Cardiac septum (tissue), 1 donor: Measurements from ENCODE around the gene DIAPH2. TPM values are rescaled to one million over a fixed set of nuclear protein-coding genes. Genes with fewer than 3 reads are reported as not detected.

ENCODE experiments used
- DNase-seq: peaks from one replicate; pipeline ENCODE4 v3.0.0-alpha.2; 2020; ENCODE audit warnings: low spot score
- intact Hi-C: fragments of 100-400 bp; cut with DNase I; formaldehyde crosslinking; loops from one replicate; pipeline ENCODE4 v1.14.0; 2022
- total RNA-seq: library from RNA; stranded (reverse); fragmentation: NEBNext Ultra II Directional; extraction: Animal tissue kit (Norgen Biotek cat#: 25700); gene quantifications from one replicate; pipeline ENCODE4 v1.2.1, GENCODE V29; 2021
- donor health status: DM: no; HTN: no; CAD: no.

The DIAPH2 gene
- total RNA-seq, 1 donor from 2014 or later = 13.5 TPM

DNA sequence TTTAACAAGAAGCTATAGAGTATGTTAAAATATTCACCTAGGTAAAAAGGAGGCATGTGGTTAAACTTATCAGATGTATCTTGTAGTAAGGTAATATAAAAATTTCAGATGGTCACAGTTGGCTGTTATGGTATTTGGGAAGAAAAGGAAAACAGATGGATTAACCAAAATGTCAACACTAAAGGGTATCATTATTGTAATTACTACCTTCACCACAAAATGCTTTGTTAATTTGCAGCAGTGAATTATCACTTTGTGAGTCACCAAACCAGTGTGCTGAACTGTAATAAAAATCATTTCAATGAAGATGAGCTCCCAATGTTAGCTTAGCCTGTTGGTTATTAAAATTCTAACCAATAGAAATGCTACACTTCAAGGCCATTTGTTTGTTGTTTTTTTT, 432.9 kb downstream of the DIAPH2 start:
- intact Hi-C loops = no loop called here
- no peak for DNase-seq

DNA sequence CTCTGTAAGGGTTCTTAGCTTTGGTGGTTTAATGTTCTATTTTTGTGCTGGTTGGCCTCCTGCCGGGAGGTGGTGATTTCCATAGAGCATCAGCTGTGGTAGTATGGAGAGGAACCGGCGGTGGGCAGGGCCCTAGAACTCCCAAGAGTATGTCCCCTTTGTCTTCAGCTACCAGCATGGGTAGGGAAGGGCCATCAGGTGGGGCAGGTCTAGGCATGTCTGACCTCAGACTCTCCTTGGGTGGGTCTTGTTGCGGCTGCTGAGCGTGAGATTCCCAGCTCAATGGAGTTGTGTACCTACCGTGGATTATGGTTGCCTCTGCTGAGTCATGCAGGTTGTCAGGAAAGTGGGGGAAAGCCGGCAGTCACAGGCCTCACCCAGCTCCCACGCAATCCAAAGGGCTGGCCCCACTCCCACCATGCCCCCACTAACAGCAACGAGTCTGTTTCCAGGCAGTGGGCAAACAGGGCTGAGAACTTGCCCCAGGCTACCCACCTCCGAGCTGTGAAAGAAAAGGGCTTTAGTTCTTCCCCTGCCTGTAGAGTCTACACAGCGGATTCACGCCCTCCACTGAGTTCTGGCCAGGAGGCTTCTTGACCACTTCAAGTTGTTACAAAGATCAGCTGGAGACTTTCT, 434.9 kb downstream of the DIAPH2 start:
- no peak for DNase-seq
- intact Hi-C loops = no loop called here

DNA sequence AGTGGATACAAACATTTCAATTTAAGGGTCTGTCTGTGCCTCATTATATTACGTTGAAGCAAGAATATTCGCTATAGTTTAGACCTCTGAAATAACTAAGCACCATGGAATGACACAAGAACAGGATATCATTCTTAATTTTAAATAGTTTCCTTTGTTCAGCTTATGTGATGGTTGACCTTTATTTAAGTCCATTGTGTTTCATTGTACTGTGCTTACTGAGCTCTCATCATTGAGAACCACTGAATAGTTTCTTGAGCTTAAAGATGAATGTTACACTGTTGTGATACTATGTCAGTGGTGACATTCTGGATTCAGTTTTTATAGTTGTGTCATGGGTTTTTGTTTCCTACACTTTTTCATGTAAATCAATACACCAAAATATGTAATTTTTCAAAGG, 438.4 kb downstream of the DIAPH2 start:
- intact Hi-C loops = no loop called here
- DNase-seq = no peak

DNA sequence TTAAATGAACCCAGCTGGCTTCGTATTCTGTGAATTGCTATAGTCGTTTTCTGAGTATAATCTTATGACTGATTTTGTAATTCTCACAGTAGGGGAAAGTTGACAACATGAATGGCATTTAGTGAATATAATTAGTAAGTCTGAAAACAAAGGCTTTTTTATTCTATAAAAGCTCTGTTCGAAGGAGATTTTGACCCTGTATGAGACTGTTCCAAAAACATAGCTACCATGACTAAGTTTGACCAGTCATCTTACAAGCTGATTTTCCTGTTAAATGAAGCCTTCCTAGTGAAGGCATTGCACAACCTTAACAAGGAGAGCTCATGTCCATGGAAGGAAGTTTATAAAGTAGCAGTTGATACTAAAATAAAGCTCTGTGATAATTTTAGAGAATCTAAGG, 441.4 kb downstream of the DIAPH2 start:
- intact Hi-C loops = no loop called here
- DNase-seq = no peak

DNA sequence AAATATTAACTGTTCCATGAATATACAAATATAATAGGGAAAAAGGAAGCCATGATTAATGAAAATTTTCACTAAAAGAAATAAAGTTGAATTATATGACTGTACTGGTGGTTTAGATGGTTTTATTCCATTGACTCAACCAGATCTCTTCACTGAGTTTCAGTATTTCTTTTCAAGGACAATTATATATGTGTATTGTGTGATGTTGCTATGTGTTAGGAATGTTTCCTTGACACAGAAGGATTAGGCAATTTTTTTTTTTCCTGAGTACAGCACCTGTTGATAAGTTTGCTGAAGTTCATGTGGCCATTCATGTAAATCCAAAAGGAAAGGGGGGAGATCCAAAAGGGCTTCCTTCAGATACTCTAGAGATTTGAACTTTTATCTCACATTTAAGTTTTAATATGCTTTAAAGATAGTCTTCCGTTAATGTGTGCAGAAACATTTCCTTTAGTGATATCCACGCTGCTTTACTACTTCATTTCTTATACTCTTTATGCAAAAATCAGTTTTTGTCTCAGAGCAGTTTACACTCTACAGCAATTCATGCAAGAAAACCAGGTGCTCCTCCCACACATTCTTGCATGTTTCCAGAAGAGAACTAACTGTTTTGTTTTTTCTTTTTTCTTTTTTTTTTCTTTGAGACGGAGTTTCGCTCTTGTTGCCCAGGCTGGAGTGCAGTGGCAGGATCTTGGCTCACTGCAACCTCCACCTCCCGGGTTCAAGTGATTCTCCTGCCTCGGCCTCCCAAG, 448.2 kb downstream of the DIAPH2 start:
- intact Hi-C loops = no loop called here
- DNase-seq = no peak

DNA sequence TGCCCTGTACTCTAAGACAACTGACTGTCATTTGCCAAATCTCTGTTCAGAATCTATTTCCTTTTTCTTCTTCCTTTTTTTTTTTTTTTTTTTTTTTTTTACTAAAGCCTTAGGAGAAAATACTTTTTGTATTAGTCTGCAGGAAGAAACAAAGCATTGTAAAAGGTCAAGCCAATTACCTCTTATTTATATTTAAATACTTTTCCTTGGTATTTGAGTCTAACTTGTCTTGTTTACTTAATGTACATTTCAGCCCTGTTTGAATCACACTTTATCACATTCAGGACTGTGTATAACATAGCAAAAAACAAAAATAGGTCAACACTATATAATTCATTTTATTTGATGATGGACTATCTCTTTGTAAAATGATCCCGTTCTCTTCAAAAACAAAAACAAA, 461.3 kb downstream of the DIAPH2 start:
- intact Hi-C loops = no loop called here
- no peak for DNase-seq

DNA sequence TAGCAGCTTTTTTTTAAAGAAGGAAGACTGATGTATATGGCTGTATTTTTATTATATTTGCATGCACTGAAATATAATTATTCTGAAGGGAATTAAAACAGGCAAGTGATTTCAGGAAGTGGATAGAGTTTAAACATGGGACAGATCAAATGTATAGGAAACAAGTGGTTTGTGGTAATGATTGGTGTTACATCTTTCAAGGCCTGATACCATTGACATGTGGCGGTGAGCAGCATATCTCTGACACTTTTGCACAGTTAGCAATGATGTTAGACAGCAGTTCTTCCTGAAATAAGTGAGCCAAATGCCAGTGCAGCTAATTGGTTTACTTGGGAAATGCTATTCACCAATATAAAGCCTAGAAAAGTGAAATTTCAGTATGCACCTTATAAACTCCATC, 471.2 kb downstream of the DIAPH2 start:
- no peak for DNase-seq
- intact Hi-C loops = loop anchor here (10.0 kb wide), 1 partner anchor 101 kb away; no protein-coding TSS in a partner anchor

DNA sequence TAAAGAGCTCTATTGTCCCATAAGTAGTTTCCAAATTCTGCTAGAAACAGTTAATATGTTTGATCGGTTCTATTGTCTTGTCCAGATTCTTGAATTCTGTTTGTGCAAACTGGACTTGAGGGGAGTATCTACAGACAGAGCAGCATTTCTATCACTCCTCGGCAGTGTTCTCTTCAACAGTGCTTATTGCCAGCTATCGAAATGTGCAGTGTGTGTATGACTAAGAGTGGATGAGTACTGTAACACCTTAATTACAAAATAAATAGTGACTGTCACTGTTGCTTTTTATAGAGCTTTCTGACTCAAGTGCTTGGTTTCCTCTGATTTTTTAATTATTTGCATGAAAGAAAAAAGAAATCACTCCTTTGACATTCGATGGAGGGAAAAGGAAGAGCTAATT, 473.6 kb downstream of the DIAPH2 start:
- intact Hi-C loops = loop anchor here (10.0 kb wide), 1 partner anchor 103 kb away; no protein-coding TSS in a partner anchor
- no peak for DNase-seq

DNA sequence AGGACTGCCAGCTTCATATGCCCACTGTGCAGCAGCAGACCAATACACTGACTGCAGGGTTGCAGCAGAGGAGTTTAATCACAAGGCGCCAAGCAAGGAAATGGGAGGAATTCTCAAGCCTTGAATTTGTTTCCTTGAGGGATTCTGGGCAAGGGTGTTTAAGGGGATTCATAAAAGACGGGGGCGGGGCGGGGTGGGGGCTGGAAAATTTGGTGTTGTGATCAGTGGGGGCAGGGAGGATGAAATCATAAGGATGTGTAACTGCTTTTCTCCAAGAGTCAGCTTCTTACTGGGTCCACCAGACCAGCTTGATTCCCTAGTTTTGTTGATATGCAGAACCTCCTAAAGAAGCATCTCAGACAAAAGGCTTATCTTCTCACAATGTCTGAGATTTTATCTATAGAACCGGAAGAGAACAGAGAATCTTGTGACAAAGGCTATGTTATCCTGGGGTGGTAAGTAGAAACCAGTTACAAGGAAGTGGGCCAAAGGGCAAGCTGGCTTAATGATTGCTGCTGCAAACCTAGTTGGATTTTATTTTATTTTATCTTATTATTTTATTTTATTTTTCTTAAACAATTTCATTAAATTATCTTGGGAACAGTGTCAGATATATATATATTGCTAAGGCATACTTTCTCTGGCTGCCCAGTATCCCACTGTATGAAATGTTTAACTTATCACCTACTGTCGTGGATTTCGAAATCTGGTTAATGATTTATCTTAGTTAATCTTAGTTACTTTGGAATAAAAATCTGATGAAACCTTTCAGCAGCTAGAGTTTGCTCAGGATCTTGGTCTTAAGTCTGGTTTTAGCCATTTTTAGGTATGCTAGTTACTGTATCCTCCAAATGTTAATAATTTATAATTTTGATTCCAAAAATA, 475.5 kb downstream of the DIAPH2 start:
- intact Hi-C loops = loop anchor here (10.0 kb wide), 1 partner anchor 105 kb away; no protein-coding TSS in a partner anchor
- DNase-seq = no peak

DNA sequence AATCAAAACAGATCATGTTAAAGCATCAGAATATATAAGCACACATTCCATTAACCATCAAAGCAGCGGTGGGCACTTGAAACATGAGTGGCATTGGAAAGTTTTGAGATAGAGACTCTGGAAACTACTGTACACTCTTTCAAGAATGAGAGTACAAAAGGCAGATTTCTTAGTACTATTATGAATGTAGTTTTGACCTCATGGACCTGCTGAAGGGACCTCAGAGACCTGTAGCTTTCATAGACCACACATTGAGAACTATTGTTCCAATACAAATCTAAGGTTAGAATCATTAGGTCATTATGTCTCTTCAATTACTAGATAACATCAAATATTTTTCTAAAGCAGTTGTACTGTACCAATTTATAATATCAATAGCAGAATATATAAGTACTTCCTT, 482.7 kb downstream of the DIAPH2 start:
- intact Hi-C loops = no loop called here
- DNase-seq = no peak

DNA sequence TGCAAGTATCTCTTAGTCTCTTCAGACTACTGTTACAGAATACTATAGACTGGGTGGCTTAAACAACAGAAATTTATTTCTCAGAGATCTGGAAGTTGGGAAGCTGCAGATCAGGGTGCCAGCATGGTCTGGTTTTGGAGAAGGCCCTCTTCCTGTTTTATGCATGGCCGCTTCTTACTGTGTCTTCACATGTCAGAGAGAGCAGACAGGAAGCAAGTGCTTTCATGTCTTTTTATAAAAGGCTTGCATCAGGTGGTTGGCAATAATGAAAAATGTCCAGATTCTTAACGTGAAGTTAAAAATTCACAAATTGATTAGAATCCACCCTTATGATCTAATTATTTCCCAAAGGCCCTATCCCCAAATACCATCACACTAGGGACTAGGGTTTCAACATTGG, 484.0 kb downstream of the DIAPH2 start:
- intact Hi-C loops = no loop called here
- DNase-seq = no peak

DNA sequence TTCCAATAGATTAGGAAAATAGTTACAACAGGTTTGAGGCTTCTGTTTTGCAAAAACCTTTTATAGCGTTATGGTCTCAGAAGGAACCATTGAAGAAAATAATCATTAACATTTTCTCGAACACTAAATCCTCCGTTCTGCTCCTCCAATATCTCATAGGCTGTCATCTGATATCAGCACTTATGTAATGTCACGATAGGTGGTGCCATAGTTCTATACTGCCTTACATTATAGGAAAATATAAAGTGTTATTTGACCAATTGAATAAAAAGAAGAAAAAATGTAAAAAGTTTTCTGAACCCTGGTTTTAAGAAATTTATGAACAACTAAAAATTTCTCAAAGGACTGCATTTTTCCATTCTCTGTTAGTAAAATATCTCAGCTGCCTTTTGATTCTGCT, 490.5 kb downstream of the DIAPH2 start:
- intact Hi-C loops = no loop called here
- DNase-seq = no peak

DNA sequence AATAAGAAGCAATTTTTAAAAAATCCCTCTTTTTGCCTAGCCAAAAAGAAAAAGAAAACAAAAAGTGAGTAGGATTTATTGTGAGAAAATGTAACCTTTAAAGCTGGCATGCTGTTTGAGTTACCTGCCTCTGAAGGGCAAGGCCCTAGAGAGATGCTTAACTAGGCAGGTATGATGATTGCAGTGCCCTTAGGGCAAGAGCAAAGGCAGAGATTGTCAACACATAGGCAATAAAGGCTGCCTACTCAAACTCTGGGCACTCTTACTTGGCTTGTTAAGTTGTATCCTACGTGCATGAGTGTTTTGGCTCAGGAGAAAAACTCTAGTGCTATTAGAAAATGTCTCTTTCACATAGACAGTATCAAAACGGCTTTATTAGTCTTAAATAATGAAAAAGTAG, 505.0 kb downstream of the DIAPH2 start:
- DNase-seq = no peak
- intact Hi-C loops = no loop called here

DNA sequence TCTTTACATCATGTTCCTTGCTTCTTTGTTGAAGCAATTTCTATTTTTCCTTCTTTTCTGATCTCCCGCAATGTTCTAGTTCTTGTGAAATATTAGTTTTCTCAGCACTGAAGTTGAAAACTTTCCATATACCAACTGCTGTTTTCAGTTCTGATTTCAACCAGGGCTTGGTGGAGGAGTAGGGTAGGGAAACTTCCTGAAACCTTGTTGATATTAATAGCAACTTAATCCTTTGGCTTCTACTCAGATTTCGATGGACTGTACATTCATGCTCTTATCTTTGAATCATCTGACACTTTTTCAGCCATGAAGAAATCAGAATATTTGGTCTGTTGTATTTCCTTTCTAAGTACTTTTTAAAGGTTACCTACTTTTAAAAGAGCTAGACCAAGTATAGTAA, 514.9 kb downstream of the DIAPH2 start:
- intact Hi-C loops = no loop called here
- no peak for DNase-seq

DNA sequence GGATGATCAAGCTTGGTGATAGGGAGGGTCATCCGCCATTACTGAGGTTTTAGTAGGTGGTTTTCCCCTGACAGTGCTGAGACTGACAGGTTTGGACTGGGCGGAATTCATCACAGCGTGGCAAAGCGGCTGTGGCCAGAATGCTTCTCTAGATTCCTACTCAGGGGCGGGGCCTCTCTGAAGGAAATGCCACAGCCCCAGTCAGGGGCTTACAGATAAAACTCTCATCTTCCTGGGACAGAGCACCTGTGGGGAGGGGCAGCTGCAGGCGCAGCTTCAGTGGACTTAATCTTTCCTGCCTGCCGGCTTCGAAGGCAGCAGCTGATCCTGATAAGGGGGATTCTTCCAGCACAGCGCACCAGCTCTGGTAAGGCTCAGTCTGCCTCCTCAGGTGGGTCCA, 515.8 kb downstream of the DIAPH2 start:
- no peak for DNase-seq
- intact Hi-C loops = no loop called here

DNA sequence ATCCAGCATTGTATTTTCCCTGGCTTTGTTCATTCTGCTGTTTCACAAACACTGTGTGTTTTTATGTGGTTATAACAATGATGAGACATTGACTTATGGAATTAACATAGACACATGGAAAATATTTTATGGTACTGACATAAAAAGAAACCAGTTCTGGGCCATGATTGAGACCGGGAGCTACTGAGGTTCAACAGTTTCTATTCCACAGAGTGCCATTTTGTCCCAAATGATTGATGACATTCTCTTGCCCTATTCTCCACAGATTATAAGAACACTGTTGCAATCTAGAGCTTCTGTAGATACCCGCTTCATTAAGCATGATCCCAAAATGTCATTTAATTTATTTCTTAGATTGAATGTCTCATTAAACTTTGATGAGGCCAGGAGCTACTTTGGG, 525.9 kb downstream of the DIAPH2 start:
- no peak for DNase-seq
- intact Hi-C loops = no loop called here

DNA sequence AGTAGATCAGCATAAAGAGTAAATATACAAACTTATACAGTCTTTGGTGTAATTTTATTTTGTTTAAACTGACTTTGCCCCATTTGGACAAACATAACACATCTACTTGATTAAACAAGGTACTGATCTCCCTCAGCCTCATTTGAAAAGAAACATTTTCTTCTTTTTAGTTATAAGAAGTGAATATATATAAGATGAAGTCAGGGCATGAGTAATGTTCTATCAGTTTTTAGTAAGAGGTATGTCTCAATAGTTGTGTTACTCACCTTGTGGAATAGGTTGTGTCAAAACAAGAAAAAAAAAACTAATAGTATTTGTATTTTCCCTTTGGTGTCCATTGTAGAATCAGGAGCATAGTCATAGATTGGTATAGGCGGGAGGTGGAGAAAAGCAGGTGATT, 526.4 kb downstream of the DIAPH2 start:
- intact Hi-C loops = no loop called here
- DNase-seq = no peak

DNA sequence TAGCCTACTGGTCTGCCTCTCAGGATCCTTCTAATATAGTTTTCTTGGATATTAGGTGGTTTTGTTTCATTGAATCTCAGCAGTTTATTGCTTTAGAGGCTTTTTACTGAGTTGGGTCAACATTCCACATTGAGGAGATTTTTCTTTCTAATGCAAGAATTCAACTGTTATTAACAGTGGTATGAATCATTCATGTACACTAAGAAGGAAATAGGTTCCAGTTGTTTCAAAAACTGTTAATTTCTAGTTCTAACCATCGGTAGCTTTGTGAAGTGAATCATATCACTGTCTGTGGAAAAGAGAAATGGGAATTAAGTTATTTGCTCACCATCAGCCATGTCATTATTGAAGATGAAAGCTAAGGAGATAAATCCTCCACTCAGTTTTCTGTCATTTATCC, 530.5 kb downstream of the DIAPH2 start:
- DNase-seq = no peak
- intact Hi-C loops = no loop called here

DNA sequence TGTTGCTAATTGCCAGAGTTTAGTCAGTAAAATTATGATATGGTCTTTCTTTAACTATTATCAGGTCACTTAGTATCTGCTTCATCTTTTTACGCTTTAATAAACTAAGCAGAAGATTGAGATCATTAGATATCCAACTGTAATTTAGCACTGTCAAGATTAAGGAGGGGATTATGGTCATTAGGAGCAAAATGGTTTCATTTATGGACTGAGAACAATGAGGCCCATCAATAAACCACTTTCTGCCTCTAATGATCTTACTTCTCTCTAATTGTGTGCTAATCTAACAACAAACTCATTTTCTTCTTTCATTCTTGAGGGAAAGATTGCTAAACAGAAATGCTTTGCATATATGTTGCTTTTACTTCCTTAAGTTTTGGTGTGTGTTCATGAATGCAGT, 539.5 kb downstream of the DIAPH2 start:
- DNase-seq = no peak
- intact Hi-C loops = no loop called here

DNA sequence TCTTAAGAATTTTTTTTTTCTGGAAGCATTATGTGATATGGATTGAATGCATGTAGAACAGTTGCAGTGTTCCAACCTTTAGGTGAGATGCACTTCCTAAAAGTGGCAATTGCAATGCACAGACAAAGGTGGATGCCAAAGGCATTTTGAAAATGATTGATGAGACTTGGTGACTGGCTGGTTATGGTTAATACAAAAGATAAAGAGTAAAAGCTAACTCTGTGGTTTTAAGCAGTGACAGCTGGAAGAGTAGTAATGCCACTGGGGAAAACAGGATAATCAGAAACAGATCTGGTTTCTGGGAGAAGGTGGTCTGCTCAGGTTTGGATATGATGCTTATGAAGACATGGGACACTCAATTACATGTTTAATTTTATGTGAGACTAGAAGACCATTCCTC, 544.7 kb downstream of the DIAPH2 start:
- intact Hi-C loops = no loop called here
- DNase-seq = no peak

DNA sequence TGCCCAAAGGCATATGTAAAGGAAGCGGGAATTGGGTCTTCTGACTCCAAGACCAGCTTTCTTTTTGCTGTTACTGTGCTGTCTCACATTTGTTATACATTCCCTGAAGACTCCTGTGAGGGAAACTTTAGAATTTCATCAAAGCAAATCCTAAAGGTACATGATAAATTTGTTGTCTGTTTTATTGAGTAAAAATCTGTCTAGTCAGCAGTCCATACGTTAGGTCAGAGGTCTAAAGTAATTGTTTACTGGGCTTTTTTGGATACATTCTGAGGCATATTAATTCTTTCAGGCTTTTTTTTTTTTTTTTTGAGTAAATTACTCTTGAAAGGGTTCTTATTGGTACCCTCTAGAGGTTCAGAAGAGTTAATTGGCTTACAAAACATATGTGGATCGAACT, 546.3 kb downstream of the DIAPH2 start:
- intact Hi-C loops = no loop called here
- DNase-seq = no peak
